Gastroesophageal sphincter (tissue), 3 donors: Measurements from ENCODE around the gene PSME3.

ENCODE experiments used
- POLR2A ChIP-seq, 2 donors: fragments of 450-650 bp; IDR thresholded peaks; one replicate each; pipeline ENCODE4 v1.6.1; 2017; ENCODE audit warnings: antibody characterized with exemption in 2 of 2, mild to moderate bottlenecking in 2 of 2, moderate library complexity in 1 of 2
- TF ChIP-seq, protein P1 (sequence below), 4 experiments: fragments of 200-600 bp in 2 of 4; fragments of 450-650 bp in 2 of 4; sonication (generic) in 1 of 4; IDR thresholded peaks; one replicate each; pipeline ENCODE4 v1.5.1; 2017 to 2019; ENCODE audit warnings: antibody characterized with exemption in 4 of 4, mild to moderate bottlenecking in 2 of 4, moderate library complexity in 2 of 4

DNA sequence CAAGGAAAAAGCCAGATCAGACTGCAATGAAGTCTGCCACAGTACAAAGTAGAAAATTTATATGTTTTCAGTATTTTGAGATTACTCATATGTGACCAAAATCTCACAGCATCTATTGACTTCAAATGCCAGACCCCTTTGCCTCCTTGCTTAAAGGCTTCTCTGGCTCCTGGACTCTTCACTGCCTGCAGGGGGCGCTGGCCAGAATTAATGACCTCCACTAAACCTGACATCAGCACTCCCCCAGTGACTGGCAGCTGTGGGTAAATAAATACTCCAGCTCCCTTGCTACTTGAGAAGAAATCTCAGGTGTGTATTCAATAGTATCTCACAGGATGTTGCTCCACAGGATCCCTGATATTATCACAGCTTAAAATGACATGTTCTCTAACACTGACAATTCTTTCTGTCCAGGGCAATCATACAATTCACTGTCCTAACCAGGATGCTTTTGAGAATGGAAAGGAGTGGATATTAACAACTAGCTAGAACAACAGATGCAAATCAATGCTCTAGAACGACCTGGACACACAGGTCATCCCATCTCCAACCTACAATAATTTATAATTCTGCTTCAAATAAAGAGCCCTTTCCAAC, 13.2 kb upstream of the PSME3 start:
- no peak for TF ChIP-seq POLR2A (IDR thresholded peaks at IDR 0.05)
- TF ChIP-seq, protein P1, sequence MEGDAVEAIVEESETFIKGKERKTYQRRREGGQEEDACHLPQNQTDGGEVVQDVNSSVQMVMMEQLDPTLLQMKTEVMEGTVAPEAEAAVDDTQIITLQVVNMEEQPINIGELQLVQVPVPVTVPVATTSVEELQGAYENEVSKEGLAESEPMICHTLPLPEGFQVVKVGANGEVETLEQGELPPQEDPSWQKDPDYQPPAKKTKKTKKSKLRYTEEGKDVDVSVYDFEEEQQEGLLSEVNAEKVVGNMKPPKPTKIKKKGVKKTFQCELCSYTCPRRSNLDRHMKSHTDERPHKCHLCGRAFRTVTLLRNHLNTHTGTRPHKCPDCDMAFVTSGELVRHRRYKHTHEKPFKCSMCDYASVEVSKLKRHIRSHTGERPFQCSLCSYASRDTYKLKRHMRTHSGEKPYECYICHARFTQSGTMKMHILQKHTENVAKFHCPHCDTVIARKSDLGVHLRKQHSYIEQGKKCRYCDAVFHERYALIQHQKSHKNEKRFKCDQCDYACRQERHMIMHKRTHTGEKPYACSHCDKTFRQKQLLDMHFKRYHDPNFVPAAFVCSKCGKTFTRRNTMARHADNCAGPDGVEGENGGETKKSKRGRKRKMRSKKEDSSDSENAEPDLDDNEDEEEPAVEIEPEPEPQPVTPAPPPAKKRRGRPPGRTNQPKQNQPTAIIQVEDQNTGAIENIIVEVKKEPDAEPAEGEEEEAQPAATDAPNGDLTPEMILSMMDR (IDR thresholded peaks at IDR 0.05): peak in 3 of 4 experiments; percentile 26 to 55 (median 44)
